Esophagus muscularis mucosa (tissue), 4 donors: Measurements from ENCODE around the gene ARFGAP1. TPM values are rescaled to one million over a fixed set of nuclear protein-coding genes. Genes with fewer than 3 reads are reported as not detected.

Source experiments
- DNase-seq: peaks from one replicate; pipeline ENCODE4 v3.0.0-alpha.2; 2017; ENCODE audit errors: extremely low spot score
- H3K27ac ChIP-seq, 4 donors: fragments of 200-600 bp; sonication (generic); replicated peaks in 1 of 4; 1 replicate in 3 of 4; 2 replicates in 1 of 4; pipeline ENCODE4 v1.5.1; 2016 to 2019; ENCODE audit warnings: mild to moderate bottlenecking in 1 of 4
- H3K27me3 ChIP-seq, 4 donors: fragments of 200-600 bp; sonication (generic); one replicate each; pipeline versions ENCODE4 v1.5.1 to v1.6.0; 2016 to 2019
- H3K36me3 ChIP-seq, 4 donors: fragments of 200-600 bp; sonication (generic); one replicate each; pipeline ENCODE4 v1.5.1; 2016 to 2019
- H3K4me1 ChIP-seq, 4 donors: fragments of 200-600 bp; sonication (generic); one replicate each; pipeline ENCODE4 v1.5.1; 2016 to 2019
- H3K4me3 ChIP-seq, 4 donors: fragments of 200-600 bp; sonication (generic); 1 replicate in 2 of 4; 2 replicates in 2 of 4; pipeline ENCODE4 v1.5.1; 2016 to 2019; ENCODE audit warnings: mild to moderate bottlenecking in 4 of 4, moderate library complexity in 1 of 4
- H3K9me3 ChIP-seq, 4 donors: fragments of 200-600 bp; sonication (generic); 1 replicate in 3 of 4; 2 replicates in 1 of 4; pipeline ENCODE4 v1.5.1; 2016 to 2019
- CTCF ChIP-seq, 3 experiments: fragments of 200-600 bp in 2 of 3; fragments of 450-650 bp in 1 of 3; sonication (generic) in 2 of 3; IDR thresholded peaks; one replicate each; pipeline ENCODE4 v1.5.1; 2017 to 2019; ENCODE audit warnings: antibody characterized with exemption in 3 of 3, mild to moderate bottlenecking in 2 of 3, moderate library complexity in 1 of 3
- EP300 ChIP-seq: sonication (generic); formaldehyde crosslinking; IDR thresholded peaks from one replicate; pipeline ENCODE4 v1.6.1; 2017; ENCODE audit warnings: antibody characterized with exemption
- POLR2A ChIP-seq: fragments of 450-650 bp; IDR thresholded peaks from one replicate; pipeline ENCODE4 v1.6.1; 2017; ENCODE audit warnings: antibody characterized with exemption, moderate library complexity, mild to moderate bottlenecking, low read depth
- POLR2AphosphoS5 ChIP-seq, 2 donors: sonication (generic); formaldehyde crosslinking; IDR thresholded peaks; one replicate each; pipeline ENCODE4 v1.6.1; 2017; ENCODE audit warnings: antibody characterized with exemption in 2 of 2
- WGBS: methylation state at CpG from one replicate; pipeline ENCODE4 v1.1.5; 2018; 5-methylcytosine and 5-hydroxymethylcytosine counted together
- intact Hi-C: fragments of 100-400 bp; cut with DNase I; formaldehyde crosslinking; loops from one replicate; pipeline ENCODE4 v1.15.1; 2023
- total RNA-seq, 4 donors: library from RNA; depleted of rRNA; stranded (reverse); fragments of >200 nt; gene quantifications; one replicate each; pipeline versions ENCODE4 v1.1.0 to v1.2.1, GENCODE V29; 2016

The ARFGAP1 gene
- total RNA-seq, 4 donors from 2014 or later: 35.8 to 50.9 (median 39.5) TPM

- H3K9me3 ChIP-seq: no peaks in the 10 kb centered on the region
- peaks cover 0 to under 1% (median under 1%) of the 10 kb centered on the region in 4 donors for H3K36me3 ChIP-seq
- no peak for DNase-seq
- 97% methylated on average over 4 of the region's 12 CpGs for WGBS
- H3K27me3 ChIP-seq: peaks cover 0 to 85% (median 30%) of the 10 kb centered on the region in 4 donors
- no peak for TF ChIP-seq EP300
- TF ChIP-seq POLR2A: no peak
- no peak for TF ChIP-seq POLR2AphosphoS5 (IDR thresholded peaks at IDR 0.05)
- no peak for TF ChIP-seq CTCF (IDR thresholded peaks at IDR 0.05)
- H3K4me3 ChIP-seq: no peak overlapping the region
- intact Hi-C loops: no loop called here
- H3K27ac ChIP-seq: no peak overlapping the region
- peaks cover 0 to 11% (median 3%) of the 10 kb centered on the region in 4 donors for H3K4me1 ChIP-seq
Measured at GRCh38 chr20:63294536-63294900, 21.9 kb downstream of the ARFGAP1 start.

DNA sequence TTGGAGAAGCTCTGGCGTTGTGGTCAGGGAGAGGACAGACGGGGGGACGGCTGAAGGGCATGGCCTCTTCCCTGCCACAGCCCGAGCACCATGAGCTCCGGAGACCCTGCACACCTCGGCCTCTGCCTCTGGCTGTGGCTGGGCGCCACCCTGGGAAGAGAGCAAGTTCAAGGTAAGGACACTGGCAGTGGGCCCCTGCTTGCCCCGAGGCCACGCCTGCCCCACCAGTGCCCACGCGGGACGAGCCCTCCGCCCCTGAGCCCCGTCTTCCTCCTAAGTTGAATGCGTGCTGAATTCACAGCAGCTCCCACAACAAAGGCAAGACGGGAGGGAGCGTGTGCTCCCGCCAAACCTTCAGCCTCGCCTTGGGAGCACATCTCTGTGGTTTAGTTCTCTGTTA lies 22.4 kb downstream of the ARFGAP1 start:
- Histone ChIP-seq H3K27me3 (peaks cover 0 to 89% (median 31%) of the 10 kb centered on the region in 4 donors), H3K9me3 (no peaks in the 10 kb centered on the region)
- no peak for TF ChIP-seq EP300
- TF ChIP-seq POLR2A: no peak

GRCh38 chr20:63295422-63295821 lies 22.8 kb downstream of the ARFGAP1 start:
- Histone ChIP-seq H3K9me3 (no peaks in the 10 kb centered on the region), H3K36me3 (no peaks in the 10 kb centered on the region), H3K27ac (no peak overlapping the region), H3K4me1 (peaks cover 0 to 11% (median 3%) of the 10 kb centered on the region in 4 donors), H3K4me3 (no peak overlapping the region), H3K27me3 (peaks cover 0 to 90% (median 31%) of the 10 kb centered on the region in 4 donors)
- no peak for DNase-seq
- WGBS: 28% methylated on average over 17 of the region's 17 CpGs
- TF ChIP-seq POLR2AphosphoS5 (IDR thresholded peaks at IDR 0.05) (no peak), POLR2A (no peak), EP300 (no peak), CTCF (IDR thresholded peaks at IDR 0.05) (no peak)
- intact Hi-C loops: no loop called here

More for the DNA sequence above, 22.4 kb downstream of the ARFGAP1 start:
- WGBS: 50% methylated on average over 5 of the region's 19 CpGs
- intact Hi-C loops: no loop called here
- H3K36me3 ChIP-seq: no peaks in the 10 kb centered on the region
- DNase-seq: no peak
- peaks cover 0 to 11% (median 3%) of the 10 kb centered on the region in 4 donors for H3K4me1 ChIP-seq
- no peak overlapping the region for H3K4me3 ChIP-seq
- no peak overlapping the region for H3K27ac ChIP-seq

GRCh38 chr20:63295846-63296245 lies 23.2 kb downstream of the ARFGAP1 start:
- peaks cover 0 to 7% (median 3%) of the 10 kb centered on the region in 4 donors for H3K4me1 ChIP-seq
- H3K9me3 ChIP-seq: peaks cover 0 to 2% (median under 1%) of the 10 kb centered on the region in 4 donors
- peaks cover 0 to 94% (median 31%) of the 10 kb centered on the region in 4 donors for H3K27me3 ChIP-seq
- intact Hi-C loops: no loop called here
- no peak overlapping the region for H3K4me3 ChIP-seq
- no peaks in the 10 kb centered on the region for H3K36me3 ChIP-seq
- H3K27ac ChIP-seq: no peak overlapping the region
- no peak for DNase-seq
- 0% methylated on average over 2 of the region's 20 CpGs for WGBS
- TF ChIP-seq CTCF (IDR thresholded peaks at IDR 0.05) (no peak), POLR2AphosphoS5 (IDR thresholded peaks at IDR 0.05) (no peak)

- Histone ChIP-seq H3K27me3 (peaks cover 0 to 91% (median 31%) of the 10 kb centered on the region in 4 donors), H3K9me3 (peaks cover 0 to 10% (median 9%) of the 10 kb centered on the region in 4 donors), H3K4me3 (no peak overlapping the region), H3K27ac (no peak overlapping the region), H3K36me3 (no peaks in the 10 kb centered on the region), H3K4me1 (no peaks in the 10 kb centered on the region)
- TF ChIP-seq POLR2A (no peak), EP300 (no peak), CTCF (IDR thresholded peaks at IDR 0.05) (no peak), POLR2AphosphoS5 (IDR thresholded peaks at IDR 0.05) (no peak)
- intact Hi-C loops: no loop called here
- 30% methylated on average over 13 of the region's 18 CpGs for WGBS
- DNase-seq: no peak
Measured at GRCh38 chr20:63296531-63297299, 24.1 kb downstream of the ARFGAP1 start.
